Fibroblast of mammary gland (primary cell): ENCODE results near the gene PRKCQ.

ENCODE experiments used
- DNase-seq: peaks from one replicate; pipeline ENCODE4 v3.0.0-alpha.2; 2010; ENCODE audit warnings: low read depth
- H3K4me3 ChIP-seq: 2 replicates; pipeline ENCODE4 v1.5.1; 2011; ENCODE audit warnings: low read depth, mild to moderate bottlenecking, low read length, moderate library complexity; ENCODE audit not compliant: control insufficient read depth
- CTCF ChIP-seq: conservative IDR thresholded peaks from 2 replicates; pipeline ENCODE4 v1.5.1; 2011; ENCODE audit warnings: low read depth, low read length, inconsistent platforms; ENCODE audit not compliant: control insufficient read depth, insufficient read depth

The PRKCQ gene

DNA sequence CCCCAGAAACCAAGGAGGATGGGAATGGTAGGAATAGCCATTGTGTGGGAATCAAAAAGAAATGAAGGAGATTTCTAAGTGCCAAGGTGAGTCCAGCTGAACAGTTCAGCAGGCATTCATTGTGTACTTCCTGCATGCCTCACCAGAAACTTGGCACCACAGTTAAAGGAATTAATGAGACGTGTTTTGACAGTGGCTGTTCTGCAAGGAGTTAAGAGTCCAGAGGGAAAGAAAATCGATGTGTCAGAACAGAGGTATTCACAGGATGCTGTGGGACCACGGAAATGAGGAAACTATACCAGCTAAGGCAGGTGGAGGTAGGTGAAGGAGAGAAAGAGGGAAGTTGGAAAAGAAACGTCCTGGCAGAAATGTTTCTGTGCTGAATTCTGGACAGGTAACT is 78.1 kb downstream of the PRKCQ start:
- DNase-seq: no peak
- H3K4me3 ChIP-seq: no peak overlapping the region
- no peak for TF ChIP-seq CTCF

- TF ChIP-seq CTCF: no peak
- DNase-seq: no peak
- H3K4me3 ChIP-seq: no peak overlapping the region
Measured at GRCh38 chr10:6499974-6500373, 80.1 kb downstream of the PRKCQ start.

DNA sequence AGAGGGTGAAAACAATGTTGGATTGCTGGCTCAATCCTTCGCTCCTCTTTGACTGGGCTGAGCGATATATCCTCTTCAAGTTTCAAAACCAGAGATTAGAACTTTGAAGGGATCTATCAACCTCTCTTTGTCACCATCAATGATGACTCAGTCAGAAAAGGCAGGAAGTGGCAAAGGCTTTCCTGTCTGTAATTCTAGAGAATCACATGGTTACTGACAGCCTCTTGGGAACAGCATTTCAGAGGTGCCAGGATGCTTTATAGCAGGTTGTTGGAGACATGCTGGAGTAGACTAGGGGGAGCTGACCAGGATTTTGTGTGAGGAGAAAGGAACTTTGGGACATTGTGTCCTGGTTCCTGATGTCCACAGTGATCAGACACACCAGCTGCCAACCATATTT is 81.3 kb downstream of the PRKCQ start:
- no peak overlapping the region for H3K4me3 ChIP-seq
- peak; percentile 0 for DNase-seq
- no peak for TF ChIP-seq CTCF

- TF ChIP-seq CTCF: no peak
- H3K4me3 ChIP-seq: no peak overlapping the region
- no peak for DNase-seq
Measured at GRCh38 chr10:6497620-6498019, 82.5 kb downstream of the PRKCQ start.

- H3K4me3 ChIP-seq: no peak overlapping the region
- TF ChIP-seq CTCF: no peak
- no peak for DNase-seq
Measured at GRCh38 chr10:6494936-6495592, 85.0 kb downstream of the PRKCQ start.

- H3K4me3 ChIP-seq: no peak overlapping the region
- no peak for TF ChIP-seq CTCF
- no peak for DNase-seq
Measured at GRCh38 chr10:6494442-6494819, 85.6 kb downstream of the PRKCQ start.
